GM10248 (cell line): ENCODE results near the gene IRF2.

Source experiments
- CTCF ChIA-PET: fragments of 300-600 bp; sonication (Branson Sonifier 250); formaldehyde crosslinking; extraction: SDS; loops from one replicate; lab custom pipeline; 2021; ENCODE audit warnings: antibody characterized with exemption; lab: Yijun Ruan, JAX
- POLR2A ChIA-PET: fragments of 350-650 bp; sonication (Branson Sonifier 250); formaldehyde crosslinking; extraction: SDS; loops from one replicate; lab custom pipeline; 2020; ENCODE audit warnings: antibody characterized with exemption; lab: Yijun Ruan, JAX
- DNase-seq: peaks from one replicate; pipeline ENCODE4 v3.0.0; 2012; ENCODE audit errors: extremely low spot score
- CTCF ChIP-seq: IDR thresholded peaks from 2 replicates; pipeline ENCODE4 v1.5.1; 2012; ENCODE audit warnings: mild to moderate bottlenecking, low read depth; ENCODE audit errors: extremely low read depth, missing control alignments, control extremely low read depth

Gene IRF2

GRCh38 chr4:184444953-184445309 is 29.4 kb downstream of the IRF2 start:
- no peak for TF ChIP-seq CTCF
- ChIA-PET POLR2A (no interaction called here), CTCF (interaction anchor here (1.0 kb wide), 1 partner anchor 28 kb away, joined by 3 read pairs; no protein-coding TSS in a partner anchor)
- DNase-seq: peak; percentile 72

GRCh38 chr4:184444215-184444952 is 30.0 kb downstream of the IRF2 start:
- no peak for DNase-seq
- no peak for TF ChIP-seq CTCF
- ChIA-PET POLR2A (no interaction called here), CTCF (interaction anchor here (1.0 to 1.7 kb wide), 3 partner anchors 16 to 180 kb away, joined by 3 to 5 read pairs (median 3); no protein-coding TSS in a partner anchor)

- ChIA-PET POLR2A (no interaction called here), CTCF (interaction anchor here (1.2 to 1.7 kb wide), 2 partner anchors 15 to 179 kb away, joined by 3 to 5 read pairs; no protein-coding TSS in a partner anchor)
- no peak for DNase-seq
- no peak for TF ChIP-seq CTCF
Observed at GRCh38 chr4:184443318-184443717, 31.0 kb downstream of the IRF2 start.

- POLR2A ChIA-PET: no interaction called here
- DNase-seq: no peak
- CTCF ChIA-PET: interaction anchor here (1.2 to 1.7 kb wide), 2 partner anchors 38 to 178 kb away, joined by 3 to 5 read pairs; no protein-coding TSS in a partner anchor
Observed at GRCh38 chr4:184442314-184442635, 32.1 kb downstream of the IRF2 start.

GRCh38 chr4:184441461-184442313 is 32.7 kb downstream of the IRF2 start:
- no peak for TF ChIP-seq CTCF
- CTCF ChIA-PET: interaction anchor here (1.1 to 2.0 kb wide), 6 partner anchors 8 to 177 kb away, joined by 3 to 6 read pairs (median 3); no protein-coding TSS in a partner anchor
- no peak for DNase-seq
- POLR2A ChIA-PET: no interaction called here

More at GRCh38 chr4:184442314-184442635, 32.1 kb downstream of the IRF2 start:
- TF ChIP-seq CTCF: no peak

GRCh38 chr4:184440595-184441358 is 33.6 kb downstream of the IRF2 start:
- no peak for DNase-seq
- POLR2A ChIA-PET: no interaction called here
- no peak for TF ChIP-seq CTCF
- CTCF ChIA-PET: interaction anchor here (0.7 to 2.0 kb wide), 6 partner anchors 9 to 176 kb away, joined by 3 to 6 read pairs (median 4); no protein-coding TSS in a partner anchor
